HG03469 (cell line): Measurements from ENCODE around the gene PGM1.

Source experiments
- ATAC-seq: cut with Tn5 transposase; IDR thresholded peaks from one replicate; pipeline ENCODE4 v1.9.1; 2021; ENCODE audit warnings: mild to moderate bottlenecking, moderate library complexity, moderate number of reproducible peaks; ENCODE audit not compliant: unreplicated experiment

Gene PGM1

DNA sequence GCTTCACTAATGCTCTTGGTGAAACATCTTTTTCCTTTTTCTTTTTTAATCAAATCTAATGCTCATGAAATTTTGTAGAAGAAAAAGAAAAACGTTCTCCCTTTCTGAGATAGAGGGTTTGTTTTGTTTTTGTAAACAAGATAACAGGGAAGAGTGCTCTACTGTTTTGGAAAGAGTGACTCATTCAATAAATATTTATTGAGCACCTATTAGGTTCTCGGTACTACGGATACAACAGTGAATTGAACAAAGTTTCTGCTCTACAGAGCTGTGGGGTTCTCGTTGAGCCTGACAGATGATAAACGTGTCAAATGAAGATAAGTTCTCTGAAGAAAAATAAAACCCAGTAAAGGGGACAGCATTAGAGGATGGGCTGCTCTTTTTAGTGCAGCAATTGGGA, 7.0 kb downstream of the PGM1 start:
- no peak for ATAC-seq

DNA sequence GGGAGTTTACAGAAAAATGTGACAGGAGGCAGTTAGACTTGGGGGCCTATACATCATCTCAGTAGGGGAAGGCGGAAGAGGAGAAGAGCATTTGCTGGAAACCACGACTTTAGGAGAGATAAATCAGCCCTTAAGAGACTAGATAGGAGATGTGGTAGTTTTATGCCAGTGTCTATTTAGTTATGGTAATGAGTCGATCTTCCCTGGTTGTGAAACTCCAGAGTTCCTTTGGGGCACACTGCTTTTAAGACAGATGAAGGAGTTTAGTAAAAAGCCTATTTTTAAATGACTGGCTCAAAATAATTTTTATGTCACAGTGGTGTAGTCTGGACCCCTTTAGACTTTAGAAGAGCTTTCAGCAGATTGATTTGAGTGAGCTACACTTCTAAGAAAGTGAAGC, 7.8 kb downstream of the PGM1 start:
- ATAC-seq = no peak

DNA sequence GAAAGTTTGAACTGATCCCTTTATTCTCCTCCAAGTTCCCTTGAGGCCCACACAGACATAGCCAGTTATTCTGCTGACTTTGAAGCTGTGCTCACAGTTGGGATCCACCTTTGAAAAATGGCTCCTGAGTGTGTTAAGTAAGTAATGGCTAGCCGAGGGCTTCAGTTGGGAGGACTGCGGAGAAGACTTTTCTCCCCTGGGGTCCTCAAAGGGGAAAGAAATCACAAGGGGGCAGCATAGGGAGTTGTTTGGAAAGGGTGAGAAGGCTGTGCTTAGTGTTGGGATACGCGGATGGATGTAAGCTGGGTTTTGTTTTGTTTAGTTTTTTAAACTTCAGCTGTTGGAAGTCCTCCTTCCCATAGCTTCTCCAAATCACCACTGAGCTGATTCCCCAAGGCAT, 8.3 kb downstream of the PGM1 start:
- ATAC-seq = no peak

DNA sequence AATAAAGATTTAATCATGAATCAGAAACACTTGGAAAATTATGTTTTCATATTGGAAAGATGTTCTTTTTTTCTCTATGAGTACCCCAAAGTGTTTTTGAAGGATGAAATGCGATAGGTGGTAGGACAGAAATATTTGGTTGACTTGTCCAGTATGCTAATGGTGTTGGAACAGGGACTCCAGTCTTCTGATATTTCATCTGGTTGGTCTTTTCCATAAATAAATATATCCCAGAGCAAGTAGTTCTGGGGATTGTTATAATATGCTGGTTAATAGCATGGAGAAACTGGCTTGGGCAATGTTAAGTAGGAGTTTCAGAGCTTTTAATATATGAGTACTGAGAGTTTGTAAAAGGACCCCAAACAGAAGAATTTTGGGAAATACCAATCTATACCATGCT, 8.7 kb downstream of the PGM1 start:
- no peak for ATAC-seq

DNA sequence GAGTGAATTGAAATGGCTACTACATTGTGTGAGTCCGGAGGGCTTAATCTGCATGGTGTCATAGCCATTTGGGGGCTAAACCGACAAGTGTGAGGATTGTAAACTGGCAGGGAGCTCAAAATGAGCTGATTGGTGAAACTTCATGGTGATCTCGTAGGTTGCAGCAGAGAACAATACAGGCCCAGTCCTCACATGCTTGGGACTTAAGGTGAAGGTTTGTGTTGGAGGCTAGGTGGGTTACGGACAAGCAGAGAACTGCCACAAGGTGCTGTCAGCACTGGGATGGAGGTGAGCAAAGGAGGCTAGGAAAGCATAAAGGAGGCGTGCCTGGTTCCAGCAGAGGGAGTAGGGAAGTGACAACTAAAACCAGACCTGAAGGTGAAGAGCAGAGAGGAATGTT, 9.4 kb downstream of the PGM1 start:
- ATAC-seq = no peak

DNA sequence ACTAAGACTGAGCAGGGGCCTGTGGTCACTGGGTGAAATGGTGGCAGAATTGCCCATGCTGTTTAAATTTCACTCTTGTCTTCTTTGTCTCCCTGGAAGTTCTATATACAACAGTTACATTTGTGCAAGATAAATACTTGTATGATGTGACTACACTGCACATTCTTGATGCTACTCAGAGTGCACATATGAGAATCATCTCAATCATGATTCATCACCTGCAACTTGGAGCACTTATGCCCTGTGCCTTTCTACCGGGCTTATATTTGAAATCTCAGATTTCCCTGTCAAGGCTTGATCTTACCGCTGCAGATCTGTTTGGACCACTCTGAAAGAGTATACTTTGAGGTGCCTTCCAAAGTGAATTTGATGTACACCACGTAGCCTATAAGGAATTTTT, 10.6 kb downstream of the PGM1 start:
- no peak for ATAC-seq

DNA sequence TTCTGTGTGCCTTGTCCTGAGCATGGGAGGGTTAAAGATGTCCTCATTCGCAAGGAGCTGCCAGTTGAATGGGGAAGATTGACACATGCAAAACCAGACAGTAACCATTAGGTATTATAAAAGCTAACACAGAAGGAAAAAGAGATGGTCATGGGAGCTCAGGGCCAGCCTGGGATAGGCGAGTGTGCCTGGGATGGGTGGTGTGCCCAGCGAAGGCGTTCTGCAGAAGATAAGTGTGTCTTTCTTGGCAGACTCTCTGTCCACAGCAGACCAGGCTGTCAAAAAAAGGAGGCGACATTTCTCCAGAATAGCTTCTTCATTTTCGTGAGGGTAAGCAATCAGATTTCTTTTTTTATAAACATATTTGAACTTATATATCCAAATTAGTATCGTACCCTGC, 14.1 kb downstream of the PGM1 start:
- no peak for ATAC-seq

DNA sequence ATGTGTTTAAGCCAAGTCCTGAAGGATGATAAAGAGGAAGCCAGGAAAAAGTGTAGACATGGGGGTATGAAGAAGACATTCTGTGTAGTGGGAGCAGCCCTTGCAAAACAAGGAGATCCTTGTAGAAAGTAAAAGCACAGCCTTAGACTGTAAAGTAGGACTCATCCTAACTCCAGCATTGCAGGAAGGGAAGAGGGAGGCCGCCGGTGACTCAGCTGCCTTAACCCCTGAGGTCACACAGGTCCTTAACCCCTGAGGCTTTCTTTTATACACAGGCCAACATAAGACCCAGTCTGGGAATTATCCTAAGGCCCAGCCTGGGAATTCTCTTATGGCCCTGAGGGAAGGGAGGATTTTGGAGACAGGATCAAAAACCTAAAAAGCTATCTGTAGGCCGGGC, 18.0 kb downstream of the PGM1 start:
- no peak for ATAC-seq

DNA sequence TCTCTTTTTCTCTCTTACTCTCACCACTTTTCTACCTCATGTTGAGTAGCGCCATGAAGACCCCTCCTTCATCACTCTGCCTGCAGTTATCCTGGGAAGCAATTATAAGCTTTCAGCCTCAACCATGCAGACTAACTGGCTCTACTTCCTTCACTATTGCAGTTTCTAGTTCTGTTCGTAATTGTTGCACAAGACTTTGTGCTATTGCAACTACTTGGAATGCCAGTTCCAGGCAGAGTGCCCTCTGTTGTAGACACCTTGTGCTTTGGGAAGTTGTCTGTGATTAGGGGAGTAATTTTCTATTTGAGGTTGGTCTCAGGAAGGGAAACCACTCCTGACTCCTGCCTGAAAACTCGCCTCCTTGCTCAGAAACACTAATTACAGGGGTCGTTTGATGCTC, 19.4 kb downstream of the PGM1 start:
- ATAC-seq = no peak

DNA sequence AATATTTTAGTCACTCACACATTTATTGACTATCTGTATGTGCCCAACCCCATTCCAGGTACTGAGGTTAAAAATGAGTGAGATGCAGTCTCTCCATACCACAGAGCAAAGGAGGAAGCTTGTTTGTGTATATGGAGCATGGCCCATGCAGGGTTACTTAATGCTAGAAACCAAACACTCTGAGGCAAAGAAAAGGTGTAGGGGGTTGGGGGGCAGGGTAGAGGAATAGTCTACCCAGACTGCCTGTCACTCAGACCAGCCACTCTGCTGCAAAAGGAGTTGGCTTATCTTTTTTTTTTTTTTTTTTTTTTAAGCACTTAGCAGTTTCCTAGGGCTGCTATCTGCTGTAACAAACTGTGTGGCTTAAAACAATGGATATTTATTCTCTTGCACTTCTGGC, 19.8 kb downstream of the PGM1 start:
- ATAC-seq = no peak

DNA sequence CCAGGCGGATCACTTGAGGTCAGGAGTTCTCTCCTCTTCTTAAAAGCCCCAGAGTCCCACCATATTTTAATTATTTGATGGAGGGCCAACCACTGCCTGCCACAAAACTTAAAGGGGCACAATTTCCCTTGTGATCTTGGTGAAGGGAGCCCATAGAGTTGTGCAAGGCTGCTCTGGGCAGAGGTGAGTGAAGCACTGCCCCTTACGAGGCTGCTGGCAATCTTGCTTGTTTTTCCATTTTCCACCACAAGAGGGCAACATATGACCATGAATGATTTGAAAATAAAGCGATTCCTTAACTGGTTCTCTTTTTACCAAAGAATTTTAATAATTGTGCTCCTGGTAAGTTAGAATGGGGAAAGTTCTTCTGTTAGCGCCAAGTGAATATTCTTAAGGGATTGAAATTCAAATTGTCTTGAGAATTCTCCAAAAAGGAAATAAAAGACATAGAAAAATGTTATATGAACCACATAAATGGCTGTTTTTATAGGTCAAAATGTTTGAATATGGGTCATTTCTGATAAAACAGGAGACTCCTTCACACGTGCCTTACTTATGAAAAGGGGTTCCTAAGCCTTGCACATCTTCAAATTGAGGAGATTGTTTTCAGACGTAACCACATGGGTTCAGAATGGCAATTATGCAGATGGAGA, 22.7 kb downstream of the PGM1 start:
- peak; percentile 50 for ATAC-seq

DNA sequence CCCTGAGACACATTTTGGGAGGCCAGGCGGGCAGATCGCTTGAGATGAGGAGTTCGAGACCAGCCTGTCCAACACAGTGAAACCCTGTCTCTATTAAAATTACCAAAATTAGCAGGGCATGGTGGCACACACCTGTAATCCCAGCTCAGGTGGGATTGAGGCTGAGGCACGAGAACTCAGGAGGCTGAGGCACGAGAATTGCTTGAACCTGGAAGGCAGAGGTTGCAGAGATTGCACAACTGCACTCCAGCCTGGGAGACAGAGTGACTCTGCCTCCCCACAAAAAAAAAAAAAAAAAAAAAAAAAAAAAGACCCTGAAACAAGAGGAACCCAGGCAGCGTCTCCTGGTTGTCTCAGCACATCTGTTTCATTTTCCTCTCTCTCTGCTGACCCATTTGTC, 24.2 kb downstream of the PGM1 start:
- ATAC-seq = no peak

DNA sequence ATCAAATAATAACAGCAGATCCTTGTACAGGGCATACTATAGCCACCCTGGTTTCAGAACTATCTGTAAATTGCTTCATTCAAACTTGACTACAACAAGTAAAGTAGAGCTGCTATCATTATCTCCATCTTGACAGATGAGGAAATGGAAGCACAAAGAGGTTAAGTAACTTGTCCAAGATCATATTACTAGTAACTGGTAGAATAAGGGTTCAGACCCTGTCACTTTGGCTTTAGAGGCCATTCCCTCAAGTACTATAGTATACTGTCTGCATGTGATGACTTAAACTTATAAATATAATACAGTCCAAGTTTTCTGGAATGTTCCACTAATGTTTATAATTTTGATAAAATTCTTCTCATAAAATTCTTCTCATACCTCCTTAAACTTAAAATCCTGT, 24.8 kb downstream of the PGM1 start:
- no peak for ATAC-seq

DNA sequence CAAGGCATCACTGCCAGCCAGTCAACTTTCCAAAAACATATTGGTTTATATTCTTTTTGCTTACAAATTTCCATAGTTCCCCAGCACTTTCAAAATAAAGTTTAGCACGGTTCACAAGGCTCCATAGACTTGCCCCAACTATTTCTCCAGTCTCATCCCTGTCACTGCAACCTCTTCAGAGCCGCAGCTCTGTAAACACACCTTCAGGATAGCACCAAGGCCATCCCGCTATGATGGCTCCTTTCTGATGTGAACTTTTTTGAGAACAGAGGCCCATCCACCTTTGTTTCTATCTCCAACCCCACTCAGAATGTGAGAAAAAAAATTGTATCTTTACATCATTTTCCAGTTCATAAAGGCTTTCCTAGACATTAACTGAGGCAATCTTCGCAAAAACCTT, 26.3 kb downstream of the PGM1 start:
- ATAC-seq = no peak

DNA sequence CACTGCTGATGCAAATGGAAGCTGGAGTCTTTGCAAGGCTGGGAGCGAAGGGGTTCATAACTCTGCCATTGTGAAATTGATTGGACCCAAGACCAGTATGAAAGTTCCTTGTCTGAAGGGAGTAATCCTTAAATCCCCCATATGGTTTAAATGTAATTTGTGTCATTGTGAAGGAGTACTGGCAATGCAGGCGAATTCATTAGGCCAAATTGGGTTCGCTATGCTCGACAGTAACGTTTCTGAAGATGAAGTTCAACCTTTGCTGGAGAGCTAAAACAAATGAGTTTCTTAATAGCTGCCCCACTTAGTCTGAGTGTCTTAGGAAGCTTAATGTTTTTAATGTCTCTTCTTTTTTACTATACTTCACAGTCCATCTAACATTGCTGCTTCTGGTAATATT, 27.5 kb downstream of the PGM1 start:
- ATAC-seq = no peak

DNA sequence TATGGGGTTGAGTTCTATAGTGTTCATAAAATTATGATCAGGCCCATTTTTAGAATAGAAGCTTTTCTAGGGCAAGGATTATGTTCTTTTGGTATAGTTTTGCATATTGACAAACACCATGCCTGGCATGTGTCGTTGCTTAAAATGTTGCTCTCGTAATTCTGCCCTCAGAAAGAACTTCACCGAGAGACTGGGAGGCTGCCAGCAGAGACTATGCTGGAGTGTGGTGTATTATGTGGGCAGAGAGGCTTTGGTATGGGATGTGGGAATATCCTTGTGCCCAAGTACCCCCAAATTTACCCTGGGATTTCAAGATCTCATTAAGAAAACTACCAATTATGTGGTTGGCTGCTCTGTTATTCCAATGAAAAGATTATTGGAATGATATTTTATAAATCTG, 27.9 kb downstream of the PGM1 start:
- ATAC-seq = no peak

DNA sequence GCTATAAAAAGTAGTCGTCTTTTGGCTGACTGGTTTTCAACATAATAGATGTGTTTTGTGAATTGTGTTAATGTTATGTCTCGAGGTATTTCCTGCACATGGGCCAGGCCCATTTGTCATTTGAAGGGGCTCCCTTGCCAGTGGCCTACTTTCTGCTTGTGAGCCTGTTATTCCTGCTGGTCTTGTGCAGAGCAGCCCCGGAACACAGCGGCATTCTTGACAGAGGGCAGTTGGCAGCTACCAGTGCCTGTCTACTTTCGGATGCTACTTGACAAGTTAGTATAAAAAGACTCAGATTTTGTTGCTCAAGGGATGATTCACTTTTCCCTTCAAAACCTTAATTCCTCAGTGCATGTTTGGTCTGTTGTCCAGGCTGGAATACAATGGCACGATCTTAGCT, 28.5 kb downstream of the PGM1 start:
- ATAC-seq = no peak

DNA sequence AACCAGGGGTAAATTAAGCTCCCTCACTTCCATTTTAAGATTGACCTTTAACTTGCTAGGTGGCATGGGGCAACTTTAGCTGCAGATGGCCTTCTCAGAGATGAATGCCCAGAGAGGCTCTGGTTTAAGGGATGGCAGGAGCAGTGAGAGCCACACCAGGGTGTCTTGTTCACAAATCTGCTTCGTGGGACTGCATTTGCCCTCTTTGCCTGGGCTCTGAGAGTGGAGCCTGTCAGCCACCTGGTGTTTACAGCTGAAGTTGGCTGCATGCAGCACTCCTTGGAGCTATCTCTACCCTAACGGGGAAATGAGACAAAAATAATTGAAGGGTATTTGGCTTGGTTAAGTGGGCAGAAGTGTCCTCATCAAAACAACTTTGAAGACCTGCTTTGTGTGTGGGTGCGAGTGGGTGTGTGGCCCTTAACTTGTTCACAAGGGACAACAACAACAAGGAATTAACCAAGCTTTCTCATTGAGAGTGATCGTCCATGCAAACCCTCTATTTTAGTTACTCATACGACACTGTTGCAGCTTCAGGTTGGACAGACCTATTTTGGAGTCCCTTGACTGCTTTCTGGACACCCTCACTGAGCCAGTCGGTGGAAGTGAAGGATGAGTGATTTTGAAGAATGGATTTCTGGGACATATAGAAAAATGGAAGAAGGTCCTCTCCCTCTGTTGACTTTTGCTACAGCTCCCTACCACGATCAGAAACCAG, 29.8 kb downstream of the PGM1 start:
- no peak for ATAC-seq

DNA sequence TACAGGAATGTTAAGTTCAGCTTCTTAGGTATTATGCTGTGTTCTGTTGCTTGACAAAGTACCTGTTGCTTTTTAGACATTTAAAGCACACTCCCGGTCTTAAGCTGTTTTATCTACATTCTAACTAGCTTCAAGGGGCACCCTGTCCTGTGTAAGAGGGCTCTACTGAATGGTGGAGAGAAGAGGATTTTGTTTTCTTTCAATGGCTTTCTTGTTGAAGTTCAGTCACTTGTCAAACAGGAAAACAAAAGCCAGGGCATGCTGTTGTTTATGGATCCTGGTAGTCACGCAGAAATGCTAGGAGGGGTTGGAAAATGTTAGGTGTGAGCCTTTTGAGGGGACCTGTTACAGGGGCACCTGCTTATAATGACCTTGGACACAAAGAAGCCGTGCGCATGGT, 30.7 kb downstream of the PGM1 start:
- no peak for ATAC-seq

DNA sequence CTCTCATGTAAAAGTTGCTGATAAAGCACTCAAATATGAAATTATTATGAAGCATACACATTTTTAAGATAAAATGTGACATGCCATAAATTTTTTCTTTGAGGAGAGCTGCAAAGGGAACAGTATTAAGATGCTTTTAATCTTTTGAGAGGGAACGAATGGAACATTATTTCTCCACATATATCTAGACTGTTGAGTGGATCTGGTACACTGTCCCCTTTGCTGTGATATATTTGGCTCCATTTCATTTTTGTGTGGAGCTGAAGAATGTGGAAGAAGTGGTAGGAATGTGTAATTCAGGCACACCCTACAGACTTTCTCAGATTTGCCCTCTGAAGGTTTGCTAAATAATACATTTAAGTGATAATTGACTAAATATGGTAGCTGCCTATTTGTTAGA, 31.7 kb downstream of the PGM1 start:
- ATAC-seq = no peak

DNA sequence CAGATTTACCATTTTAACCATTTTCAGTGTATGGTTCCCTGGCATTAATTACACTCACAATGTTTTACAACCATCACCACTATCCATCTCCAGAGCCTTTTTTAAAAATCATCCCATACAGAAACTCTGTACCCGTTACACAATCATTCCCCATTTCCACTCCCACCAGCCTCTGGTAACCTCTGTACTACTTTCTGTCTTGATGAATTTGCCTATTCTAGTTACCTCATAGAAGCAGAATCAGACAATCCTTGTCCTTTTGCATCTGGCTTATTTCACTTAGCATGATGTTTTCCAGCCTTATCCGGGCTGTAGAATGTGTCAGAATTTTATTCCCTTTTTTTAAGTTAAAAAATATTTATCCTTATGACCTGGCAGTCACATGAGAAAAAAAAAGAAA, 33.0 kb downstream of the PGM1 start:
- ATAC-seq = no peak

DNA sequence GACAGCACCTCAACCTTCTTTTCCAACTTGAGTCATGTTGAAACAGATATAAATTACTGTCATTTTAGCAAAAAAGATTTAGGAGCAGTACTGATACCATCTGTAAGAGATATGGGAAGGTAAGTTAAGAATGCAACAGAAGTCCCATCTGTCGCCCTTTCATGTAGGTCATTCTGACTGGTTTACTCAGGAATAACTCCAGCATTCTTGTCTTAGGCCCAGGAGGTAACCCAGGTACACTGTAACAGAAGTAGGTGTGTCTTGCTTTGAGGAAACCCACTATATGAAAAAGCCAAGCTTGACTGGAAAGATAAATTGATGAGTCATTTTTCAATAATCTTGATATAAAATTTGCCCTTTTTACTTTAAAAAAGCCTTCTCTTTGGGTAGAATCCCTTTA, 35.4 kb downstream of the PGM1 start:
- no peak for ATAC-seq

DNA sequence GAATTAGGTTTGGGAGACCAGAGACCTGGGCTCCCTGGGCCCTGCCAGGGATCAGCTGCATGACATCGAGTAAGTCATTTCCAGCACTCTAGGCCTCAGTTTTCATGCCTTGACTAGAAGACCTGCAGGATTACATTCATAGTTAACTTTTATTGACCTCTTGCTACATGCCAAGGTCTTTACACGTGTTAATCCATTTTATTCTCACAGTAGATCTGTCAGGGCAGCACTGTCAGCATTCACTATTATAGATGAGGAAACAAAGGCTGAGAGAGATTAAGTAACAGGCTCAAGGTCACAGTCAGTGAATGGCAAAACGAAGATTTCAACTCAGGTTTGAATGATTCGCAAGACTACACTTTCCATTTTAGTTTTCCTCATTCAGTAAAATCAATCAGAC, 37.0 kb downstream of the PGM1 start:
- ATAC-seq = no peak
